ENCODE data around the gene NAA80.

NAA80 gene, protein sequence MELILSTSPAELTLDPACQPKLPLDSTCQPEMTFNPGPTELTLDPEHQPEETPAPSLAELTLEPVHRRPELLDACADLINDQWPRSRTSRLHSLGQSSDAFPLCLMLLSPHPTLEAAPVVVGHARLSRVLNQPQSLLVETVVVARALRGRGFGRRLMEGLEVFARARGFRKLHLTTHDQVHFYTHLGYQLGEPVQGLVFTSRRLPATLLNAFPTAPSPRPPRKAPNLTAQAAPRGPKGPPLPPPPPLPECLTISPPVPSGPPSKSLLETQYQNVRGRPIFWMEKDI

DNA sequence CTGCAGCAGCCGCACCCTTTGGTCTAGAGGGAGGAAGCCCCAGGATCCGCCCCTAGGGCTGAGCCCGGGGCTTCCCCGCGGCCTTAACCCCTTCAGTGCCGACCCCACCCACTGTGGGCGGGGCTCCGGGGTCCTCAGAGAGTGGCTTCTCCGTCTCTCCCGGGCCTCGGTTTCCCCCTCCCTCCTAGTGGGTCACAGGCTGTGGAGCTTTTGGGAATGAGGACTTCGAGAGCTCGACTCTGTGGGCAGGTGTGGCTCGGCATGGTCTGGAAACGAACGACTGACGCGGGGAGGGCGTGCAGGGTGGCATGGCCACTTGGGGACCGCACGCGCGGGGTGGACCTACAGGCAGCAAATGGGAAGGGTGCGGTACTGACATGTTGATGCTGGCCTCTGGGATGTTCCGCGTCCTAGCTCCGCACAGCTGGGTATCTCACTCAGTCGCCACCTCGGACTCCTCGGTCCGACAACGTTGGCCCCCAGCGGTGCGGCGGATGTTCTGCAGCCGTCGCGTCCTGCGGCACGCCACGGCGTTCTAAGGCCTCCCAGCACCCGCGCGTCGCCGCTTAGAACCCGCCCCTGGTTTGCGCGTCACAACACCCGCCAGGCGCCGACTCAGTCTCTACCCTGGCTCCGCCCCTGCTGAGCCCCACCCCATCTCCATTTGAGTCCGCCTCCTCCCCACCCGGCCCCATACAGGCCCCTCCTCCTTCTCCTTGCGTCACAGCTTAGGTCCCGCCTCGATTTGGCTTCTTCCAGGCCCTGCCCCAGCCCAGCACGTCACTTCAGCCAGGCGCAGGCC lies at the start of gene NAA80, which contains the start of gene HYAL3:
Gene NAA80, minus strand, starts transcription at position 570 of the 802 bp plus-strand sequence. CDS start 1,942 bp downstream, outside the sequence.
Gene HYAL3, minus strand, starts transcription at position 570 of the 802 bp plus-strand sequence. CDS start 3,803 bp downstream, outside the sequence.
- peak; percentile 99 for DNase-seq

GRCh38 chr3:50347187-50347813 lies 48.1 kb upstream of the NAA80 start:
- peak; percentile 79 for DNase-seq

- peak; percentile 68 for DNase-seq
Measured at GRCh38 chr3:50345586-50346234, 46.5 kb upstream of the NAA80 start, which contains the start of gene ZMYND10. TSS of gene ZMYND10 (minus strand) at chr3:50345732. CDS start at chr3:50345579, 153 bp downstream.

DNA sequence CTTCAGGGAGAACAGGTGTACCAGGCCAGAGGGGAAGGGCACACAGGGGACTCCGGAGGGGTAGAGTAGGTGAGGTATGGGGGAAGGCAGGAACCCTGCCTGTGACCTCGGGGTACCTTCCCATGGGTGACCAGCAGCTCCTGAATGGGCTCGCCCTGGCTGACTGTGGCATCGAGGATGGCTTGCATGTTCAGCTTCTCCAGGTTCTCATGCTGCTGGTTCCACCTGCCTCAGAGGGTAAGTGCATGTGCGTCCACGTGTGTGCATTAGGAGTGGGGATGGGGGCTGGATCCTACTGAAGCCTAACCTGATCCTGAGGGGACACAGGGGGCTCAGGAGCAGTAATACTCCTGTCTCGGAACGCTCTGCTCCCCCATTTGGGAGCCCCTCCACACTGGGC lies 45.8 kb upstream of the NAA80 start:
- no peak for DNase-seq

- DNase-seq: no peak
Measured at GRCh38 chr3:50342813-50343633, 43.8 kb upstream of the NAA80 start.

GRCh38 chr3:50341996-50342650 lies 42.9 kb upstream of the NAA80 start:
- DNase-seq: no peak

DNA sequence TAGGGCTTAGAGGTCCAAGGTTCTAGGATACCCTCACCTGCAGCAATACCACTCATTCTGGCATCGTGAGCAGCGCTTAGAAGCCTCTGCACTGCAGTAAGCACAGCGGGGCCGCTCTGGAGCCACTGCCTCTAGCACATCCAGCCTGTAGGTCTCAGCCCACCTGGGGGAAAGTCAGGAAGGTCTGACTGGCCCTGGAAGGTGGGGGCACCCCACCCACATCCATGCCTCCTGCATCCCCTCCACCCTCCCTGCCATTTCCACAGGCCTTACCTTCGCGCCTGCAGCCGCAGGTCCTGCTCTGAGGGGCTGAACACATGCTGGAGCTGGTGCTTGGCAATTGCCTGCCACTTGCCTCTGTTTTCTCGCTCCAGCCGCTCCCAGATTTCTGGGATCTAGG lies 42.3 kb upstream of the NAA80 start:
- DNase-seq: no peak

- peak; percentile 78 for DNase-seq
Measured at GRCh38 chr3:50340448-50341329, 41.5 kb upstream of the NAA80 start, which contains the start of gene RASSF1. TSS of gene RASSF1 (minus strand) at chr3:50340836. CDS start at chr3:50340805, 31 bp downstream.

GRCh38 chr3:50340147-50340447 lies 40.9 kb upstream of the NAA80 start:
- DNase-seq: no peak

- peak; percentile 32 for DNase-seq
Measured at GRCh38 chr3:50339485-50340146, 40.4 kb upstream of the NAA80 start.

- DNase-seq: peak; percentile 40
Measured at GRCh38 chr3:50338965-50339364, 39.8 kb upstream of the NAA80 start.

GRCh38 chr3:50337175-50337861 lies 38.1 kb upstream of the NAA80 start:
- peak; percentile 98 for DNase-seq

- DNase-seq: no peak
Measured at GRCh38 chr3:50336452-50337174, 37.4 kb upstream of the NAA80 start.

DNA sequence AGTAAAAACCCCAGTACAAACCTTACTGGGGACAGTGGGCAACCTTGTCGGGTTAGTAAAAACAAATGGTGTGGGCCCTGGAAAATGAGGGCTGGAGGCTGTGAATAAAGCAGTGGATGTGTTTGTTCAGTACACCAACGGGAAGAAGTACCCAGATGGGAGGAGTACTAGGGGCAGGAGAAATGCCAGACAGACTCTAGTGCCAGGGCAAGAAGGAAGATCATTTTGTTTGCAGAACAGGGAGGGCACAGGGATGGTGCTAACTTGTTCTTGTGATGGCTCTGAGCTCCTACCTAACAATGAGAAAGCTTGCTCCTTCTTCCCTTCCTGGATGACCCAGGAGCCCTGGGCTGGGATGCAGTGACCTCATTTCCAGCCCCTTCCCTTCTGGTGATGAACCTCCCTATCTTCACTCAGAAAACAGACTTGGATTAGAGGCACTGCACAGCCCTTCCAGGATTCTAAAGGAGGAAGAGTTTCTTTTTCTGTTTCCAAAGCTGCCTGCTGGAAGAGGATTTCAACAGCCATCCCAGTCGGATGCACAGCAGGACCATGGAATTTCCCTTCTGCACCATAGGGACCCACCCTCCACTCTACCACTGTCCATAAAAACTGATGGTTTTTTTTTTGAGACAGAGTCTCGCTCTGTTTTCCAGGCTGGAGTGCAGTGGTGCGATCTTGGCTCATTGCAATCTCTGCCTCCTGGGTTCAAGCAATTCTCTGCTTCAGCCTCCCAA lies 35.3 kb upstream of the NAA80 start:
- DNase-seq: no peak

GRCh38 chr3:50333744-50334328 lies 34.6 kb upstream of the NAA80 start:
- DNase-seq: no peak

- no peak for DNase-seq
Measured at GRCh38 chr3:50331364-50331907, 32.2 kb upstream of the NAA80 start.

DNA sequence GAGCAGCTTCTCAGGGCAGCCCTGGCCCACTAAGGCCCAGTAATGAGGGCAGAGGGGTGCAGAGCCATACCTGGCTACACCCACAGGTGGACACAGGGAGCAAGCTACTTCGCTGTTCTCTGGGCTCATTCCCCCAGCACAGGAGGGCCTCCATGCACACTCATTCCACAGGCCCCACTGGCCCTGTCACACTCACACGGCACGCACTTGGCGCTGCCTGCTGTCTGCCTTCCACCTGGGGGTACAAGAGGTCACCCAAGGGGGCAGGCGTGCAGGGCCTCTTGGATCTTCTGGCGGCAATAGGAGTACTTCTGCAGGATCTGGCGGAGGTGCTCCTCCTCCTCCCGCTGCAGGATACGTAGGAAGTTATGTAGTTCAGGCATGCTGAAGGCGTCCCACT lies 31.1 kb upstream of the NAA80 start:
- no peak for DNase-seq

Measured in RPMI8226 (cell line).